Mesendoderm (in vitro differentiated cells): ENCODE measurements around the gene SDK1.
"Not testable (repeated sequence)": the region's sequence is repeated elsewhere in the genome, so short reads cannot be mapped to it uniquely, and the experiment has no call there.

Experiments used
- DNase-seq: peaks from one replicate; pipeline ENCODE4 v3.0.0; 2013
- H2AK5ac ChIP-seq: 2 replicates; pipeline ENCODE4 v1.6.1; 2013; ENCODE audit warnings: low read length, inconsistent platforms
- H2BK120ac ChIP-seq: 2 replicates; pipeline ENCODE4 v1.6.1; 2013; ENCODE audit warnings: low read depth, mild to moderate bottlenecking, low read length, moderate library complexity, mixed read lengths
- H2BK15ac ChIP-seq: replicated peaks from 2 replicates; pipeline ENCODE4 v1.6.1; 2013; ENCODE audit warnings: low read depth, mild to moderate bottlenecking, moderate library complexity
- H2BK5ac ChIP-seq: 2 replicates; pipeline ENCODE4 v1.6.1; 2013; ENCODE audit warnings: low read length, inconsistent platforms
- H3K18ac ChIP-seq: 2 replicates; pipeline ENCODE4 v1.6.1; 2013; ENCODE audit warnings: mild to moderate bottlenecking, low read length, mixed read lengths
- H3K23ac ChIP-seq: one replicate; pipeline ENCODE4 v1.6.1; 2013; ENCODE audit warnings: low read length
- H3K27ac ChIP-seq: 2 replicates; pipeline ENCODE4 v1.5.1; 2013; ENCODE audit warnings: low read depth, mild to moderate bottlenecking, inconsistent platforms, low read length, moderate library complexity
- H3K27me3 ChIP-seq: 2 replicates; pipeline ENCODE4 v1.6.1; 2013; ENCODE audit warnings: low read length, control low read depth, mild to moderate bottlenecking, inconsistent platforms; ENCODE audit not compliant: insufficient read depth, poor library complexity
- H3K36me3 ChIP-seq: 2 replicates; pipeline ENCODE4 v1.6.1; 2013; ENCODE audit warnings: low read length, inconsistent platforms; ENCODE audit not compliant: control insufficient read depth, insufficient read depth
- H3K4ac ChIP-seq: one replicate; pipeline ENCODE4 v1.6.1; 2013; ENCODE audit warnings: low read depth, mild to moderate bottlenecking, low read length, moderate library complexity
- H3K4me1 ChIP-seq: 2 replicates; pipeline ENCODE4 v1.6.1; 2013; ENCODE audit warnings: low read depth, low read length, inconsistent platforms; ENCODE audit not compliant: control insufficient read depth
- H3K4me2 ChIP-seq: 2 replicates; pipeline ENCODE4 v1.6.1; 2013; ENCODE audit warnings: low read length
- H3K4me3 ChIP-seq: 2 replicates; pipeline ENCODE4 v1.5.1; 2013; ENCODE audit warnings: mild to moderate bottlenecking, low read length
- H3K56ac ChIP-seq: one replicate; pipeline ENCODE4 v1.6.1; 2013; ENCODE audit warnings: low read length
- H3K79me1 ChIP-seq: 2 replicates; pipeline ENCODE4 v1.6.1; 2013; ENCODE audit warnings: low read length, inconsistent platforms
- H3K79me2 ChIP-seq: 2 replicates; pipeline ENCODE4 v1.6.1; 2013; ENCODE audit warnings: mild to moderate bottlenecking, low read length; ENCODE audit not compliant: control insufficient read depth, insufficient read depth
- H3K9ac ChIP-seq: 2 replicates; pipeline ENCODE4 v1.6.1; 2013; ENCODE audit warnings: low read length, inconsistent platforms
- H4K5ac ChIP-seq: one replicate; pipeline ENCODE4 v1.6.1; 2013; ENCODE audit warnings: low read length
- H4K8ac ChIP-seq: one replicate; pipeline ENCODE4 v1.6.1; 2013; ENCODE audit warnings: low read depth, mild to moderate bottlenecking, control low read depth, low read length, moderate library complexity
- WGBS: extraction: QIAGEN DNeasy Blood & Tissue Kit; methylation state at CpG from one replicate; pipeline ENCODE4 v1.1.7; 2013; ENCODE audit warnings: low lambda C conversion rate, missing lambda C conversion rate; ENCODE audit not compliant: insufficient coverage; ENCODE audit errors: extremely low coverage; 5-methylcytosine and 5-hydroxymethylcytosine counted together

SDK1 gene

DNA sequence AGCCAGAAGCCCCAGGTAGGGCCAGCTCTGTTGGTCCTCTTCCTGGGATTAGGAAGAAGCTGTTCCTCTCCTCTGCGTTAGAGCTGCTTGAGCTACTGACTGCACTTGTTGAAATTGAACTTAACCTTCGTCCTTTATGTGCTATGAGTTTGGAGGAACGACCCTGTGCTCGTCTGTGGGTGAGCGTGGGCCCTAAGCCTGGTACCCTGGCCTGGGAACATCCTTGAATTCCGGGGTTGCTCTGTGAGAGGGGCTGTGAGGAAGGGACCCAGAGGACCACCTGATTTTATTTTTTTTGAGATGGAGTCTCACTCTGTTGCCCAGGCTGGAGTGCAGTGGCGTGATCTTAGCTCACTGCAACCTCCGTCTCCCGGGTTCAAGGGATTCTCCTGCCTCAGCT is 933.8 kb downstream of the SDK1 start:
- Histone ChIP-seq H3K4me1 (no peaks in the 10 kb centered on the region), H3K27me3 (no peaks in the 10 kb centered on the region), H2BK120ac (no peak overlapping the region), H3K23ac (no peak overlapping the region), H3K79me2 (no peaks in the 10 kb centered on the region), H3K9ac (no peak overlapping the region), H3K79me1 (no peaks in the 10 kb centered on the region), H4K5ac (no peak overlapping the region), H3K18ac (no peak overlapping the region), H3K4ac (no peak overlapping the region), H4K8ac (no peak overlapping the region), H2BK5ac (no peak overlapping the region), H3K36me3 (no peaks in the 10 kb centered on the region), H2BK15ac (no peak overlapping the region), H3K4me3 (no peak overlapping the region), H2AK5ac (no peak overlapping the region), H3K4me2 (no peak overlapping the region), H3K27ac (no peak overlapping the region), H3K56ac (no peak overlapping the region)
- no peak for DNase-seq
- no CpG with 5 or more reads among the region's 9 CpGs for WGBS

- no CpG with 5 or more reads among the region's 14 CpGs for WGBS
Observed at GRCh38 chr7:4235596-4235995, 934.5 kb downstream of the SDK1 start.

DNA sequence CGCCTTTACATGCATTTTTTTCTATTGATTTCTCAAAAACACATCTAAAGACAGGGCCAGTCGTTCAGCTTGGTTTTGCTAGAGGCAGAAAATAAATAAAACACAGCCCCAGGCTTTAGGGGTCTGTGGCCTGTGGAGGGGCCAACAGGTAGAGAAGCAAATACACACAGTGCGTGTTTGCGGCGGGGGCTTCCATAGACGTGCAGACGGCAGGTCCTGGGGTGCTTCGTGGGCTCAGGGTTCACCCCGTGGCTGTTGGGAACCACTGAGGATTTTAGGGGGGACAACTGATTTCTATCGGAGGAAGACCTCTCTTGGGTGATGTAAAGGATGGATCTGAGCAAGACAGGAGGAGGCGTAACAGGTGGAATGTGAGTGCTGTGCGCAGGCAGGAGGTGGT is 935.3 kb downstream of the SDK1 start:
- H3K27me3 ChIP-seq: no peaks in the 10 kb centered on the region
- H3K36me3 ChIP-seq: no peaks in the 10 kb centered on the region
- no peak overlapping the region for H3K4ac ChIP-seq
- H3K56ac ChIP-seq: no peak overlapping the region
- H3K4me2 ChIP-seq: no peak overlapping the region
- no peak overlapping the region for H2BK5ac ChIP-seq
- DNase-seq: no peak
- WGBS: no CpG with 5 or more reads among the region's 12 CpGs
- H2BK15ac ChIP-seq: no peak overlapping the region
- no peaks in the 10 kb centered on the region for H3K79me2 ChIP-seq
- H3K4me1 ChIP-seq: no peaks in the 10 kb centered on the region
- H2AK5ac ChIP-seq: no peak overlapping the region
- no peak overlapping the region for H4K8ac ChIP-seq
- H3K79me1 ChIP-seq: no peaks in the 10 kb centered on the region
- H4K5ac ChIP-seq: no peak overlapping the region
- no peak overlapping the region for H3K9ac ChIP-seq
- H2BK120ac ChIP-seq: no peak overlapping the region
- H3K18ac ChIP-seq: no peak overlapping the region
- no peak overlapping the region for H3K4me3 ChIP-seq
- H3K27ac ChIP-seq: no peak overlapping the region
- no peak overlapping the region for H3K23ac ChIP-seq

More at GRCh38 chr7:4235596-4235995, 934.5 kb downstream of the SDK1 start:
- H2BK15ac ChIP-seq: no peak overlapping the region
- no peaks in the 10 kb centered on the region for H3K79me1 ChIP-seq
- no peaks in the 10 kb centered on the region for H3K4me1 ChIP-seq
- no peak overlapping the region for H4K5ac ChIP-seq
- no peak overlapping the region for H2BK120ac ChIP-seq
- no peak overlapping the region for H2BK5ac ChIP-seq
- no peak overlapping the region for H4K8ac ChIP-seq
- no peak for DNase-seq
- H3K56ac ChIP-seq: no peak overlapping the region
- H3K18ac ChIP-seq: no peak overlapping the region
- H3K4me3 ChIP-seq: no peak overlapping the region
- H3K79me2 ChIP-seq: no peaks in the 10 kb centered on the region
- H3K27me3 ChIP-seq: no peaks in the 10 kb centered on the region
- H3K4ac ChIP-seq: no peak overlapping the region
- no peaks in the 10 kb centered on the region for H3K36me3 ChIP-seq
- H3K27ac ChIP-seq: no peak overlapping the region
- H3K9ac ChIP-seq: no peak overlapping the region
- H3K4me2 ChIP-seq: no peak overlapping the region
- no peak overlapping the region for H3K23ac ChIP-seq
- no peak overlapping the region for H2AK5ac ChIP-seq

GRCh38 chr7:4236873-4237272 is 935.8 kb downstream of the SDK1 start:
- no CpG with 5 or more reads among the region's 5 CpGs for WGBS
- H3K18ac ChIP-seq: not testable (repeated sequence)

GRCh38 chr7:4237296-4238235 is 936.5 kb downstream of the SDK1 start:
- Histone ChIP-seq H4K5ac (no peak overlapping the region), H2BK15ac (no peak overlapping the region), H3K79me2 (no peaks in the 10 kb centered on the region), H3K4me3 (no peak overlapping the region), H3K18ac (no peak overlapping the region), H2BK5ac (no peak overlapping the region), H2BK120ac (no peak overlapping the region), H3K27me3 (no peaks in the 10 kb centered on the region), H3K27ac (no peak overlapping the region), H3K9ac (no peak overlapping the region), H3K36me3 (no peaks in the 10 kb centered on the region), H3K23ac (no peak overlapping the region), H3K79me1 (no peaks in the 10 kb centered on the region), H3K4ac (no peak overlapping the region), H3K4me1 (no peaks in the 10 kb centered on the region), H2AK5ac (no peak overlapping the region), H4K8ac (no peak overlapping the region), H3K56ac (no peak overlapping the region), H3K4me2 (no peak overlapping the region)
- no CpG with 5 or more reads among the region's 25 CpGs for WGBS
- no peak for DNase-seq

More at GRCh38 chr7:4236873-4237272, 935.8 kb downstream of the SDK1 start:
- not testable (repeated sequence) for H4K5ac ChIP-seq, H3K9ac ChIP-seq, DNase-seq, H3K79me2 ChIP-seq, H2BK5ac ChIP-seq, H3K23ac ChIP-seq, H3K4me2 ChIP-seq, H3K27ac ChIP-seq, H2AK5ac ChIP-seq, H3K79me1 ChIP-seq, H3K56ac ChIP-seq, H2BK120ac ChIP-seq, H3K4me1 ChIP-seq, H3K4me3 ChIP-seq, H3K36me3 ChIP-seq, H3K4ac ChIP-seq, H4K8ac ChIP-seq, H2BK15ac ChIP-seq, H3K27me3 ChIP-seq
